ACC112 (cell line): ENCODE data around the gene SPTSSB.

Experiments used
- H2AFZ ChIP-seq: fragments of 200-600 bp; sonication (generic); one replicate; pipeline ENCODE4 v1.6.0; 2017; ENCODE audit warnings: antibody characterized with exemption, low read length; ENCODE audit not compliant: unreplicated experiment
- H3K27ac ChIP-seq: fragments of 200-600 bp; sonication (generic); 2 replicates; pipeline ENCODE4 v1.5.1; 2014; ENCODE audit warnings: low read depth, mild to moderate bottlenecking, antibody characterized with exemption, low read length, moderate library complexity
- H3K27me3 ChIP-seq: fragments of 200-600 bp; sonication (generic); 2 replicates; pipeline ENCODE4 v1.6.1; 2014; ENCODE audit warnings: mild to moderate bottlenecking, antibody characterized with exemption, low read length, moderate library complexity, mixed read lengths; ENCODE audit not compliant: insufficient read depth
- H3K36me3 ChIP-seq: fragments of 200-600 bp; sonication (generic); 2 replicates; pipeline ENCODE4 v1.6.1; 2016; ENCODE audit warnings: mild to moderate bottlenecking, antibody characterized with exemption, low read length, moderate library complexity, mixed read lengths; ENCODE audit not compliant: insufficient read depth
- H3K4me1 ChIP-seq: fragments of 200-600 bp; sonication (generic); one replicate; pipeline ENCODE4 v1.6.1; 2016; ENCODE audit warnings: low read length, mixed read lengths; ENCODE audit not compliant: insufficient read depth, unreplicated experiment, control insufficient read depth
- H3K4me3 ChIP-seq: fragments of 200-600 bp; sonication (generic); 2 replicates; pipeline ENCODE4 v1.5.1; 2014; ENCODE audit warnings: mild to moderate bottlenecking, low read depth, low read length
- H3K79me2 ChIP-seq: fragments of 200-600 bp; sonication (generic); one replicate; pipeline ENCODE4 v1.6.0; 2016; ENCODE audit warnings: low read length; ENCODE audit not compliant: control insufficient read depth, unreplicated experiment, insufficient read depth

SPTSSB gene

GRCh38 chr3:161339517-161340500 is 31.5 kb downstream of the SPTSSB start:
- Histone ChIP-seq H3K79me2 (no peaks in the 10 kb centered on the region), H3K4me1 (no peaks in the 10 kb centered on the region), H2AFZ (no peak overlapping the region), H3K4me3 (no peak overlapping the region), H3K27me3 (peaks cover 69% of the 10 kb centered on the region), H3K27ac (no peak overlapping the region), H3K36me3 (no peaks in the 10 kb centered on the region)

DNA sequence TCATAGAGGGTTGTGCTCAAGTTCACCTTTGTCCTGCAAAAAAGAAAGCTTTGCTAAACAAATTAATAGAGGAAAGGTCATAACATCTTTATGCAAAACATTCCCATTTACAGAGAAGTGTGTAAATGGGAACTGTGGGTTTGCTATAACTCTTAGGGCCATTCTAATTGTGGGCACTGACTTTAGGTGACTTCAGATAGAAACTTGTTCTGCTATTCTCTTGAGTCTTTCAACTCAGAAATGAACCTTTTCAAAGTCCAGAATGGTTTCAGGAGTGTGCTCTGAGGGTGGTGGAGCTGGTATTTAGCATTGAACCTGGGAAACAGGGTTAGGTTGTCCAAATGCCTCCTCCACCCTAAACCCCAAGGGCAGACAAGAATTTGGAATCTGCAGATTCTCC is 34.0 kb downstream of the SPTSSB start:
- Histone ChIP-seq H2AFZ (no peak overlapping the region), H3K36me3 (no peaks in the 10 kb centered on the region), H3K4me3 (no peak overlapping the region), H3K27me3 (peaks cover 57% of the 10 kb centered on the region), H3K79me2 (no peaks in the 10 kb centered on the region), H3K4me1 (no peaks in the 10 kb centered on the region), H3K27ac (no peak overlapping the region)

GRCh38 chr3:161336661-161337060 is 34.7 kb downstream of the SPTSSB start:
- no peaks in the 10 kb centered on the region for H3K4me1 ChIP-seq
- no peak overlapping the region for H3K4me3 ChIP-seq
- H3K27me3 ChIP-seq: peaks cover 50% of the 10 kb centered on the region

GRCh38 chr3:161333696-161334095 is 37.6 kb downstream of the SPTSSB start:
- no peak overlapping the region for H3K4me3 ChIP-seq
- H2AFZ ChIP-seq: no peak overlapping the region
- no peaks in the 10 kb centered on the region for H3K79me2 ChIP-seq
- no peaks in the 10 kb centered on the region for H3K36me3 ChIP-seq
- peaks cover 55% of the 10 kb centered on the region for H3K27me3 ChIP-seq
- no peak overlapping the region for H3K27ac ChIP-seq
- H3K4me1 ChIP-seq: no peaks in the 10 kb centered on the region

More at GRCh38 chr3:161336661-161337060, 34.7 kb downstream of the SPTSSB start:
- no peak overlapping the region for H2AFZ ChIP-seq
- H3K27ac ChIP-seq: no peak overlapping the region
- H3K36me3 ChIP-seq: no peaks in the 10 kb centered on the region
- H3K79me2 ChIP-seq: no peaks in the 10 kb centered on the region

GRCh38 chr3:161332792-161333191 is 38.5 kb downstream of the SPTSSB start:
- H3K4me3 ChIP-seq: no peak overlapping the region
- H2AFZ ChIP-seq: no peak overlapping the region
- H3K79me2 ChIP-seq: no peaks in the 10 kb centered on the region
- no peaks in the 10 kb centered on the region for H3K4me1 ChIP-seq
- peaks cover 52% of the 10 kb centered on the region for H3K27me3 ChIP-seq
- no peak overlapping the region for H3K27ac ChIP-seq
- no peaks in the 10 kb centered on the region for H3K36me3 ChIP-seq

- Histone ChIP-seq H3K27me3 (peaks cover 23% of the 10 kb centered on the region), H3K4me3 (no peak overlapping the region), H3K79me2 (no peaks in the 10 kb centered on the region), H3K36me3 (no peaks in the 10 kb centered on the region), H2AFZ (no peak overlapping the region), H3K27ac (no peak overlapping the region), H3K4me1 (no peaks in the 10 kb centered on the region)
Observed at GRCh38 chr3:161325059-161325458, 46.3 kb downstream of the SPTSSB start.

DNA sequence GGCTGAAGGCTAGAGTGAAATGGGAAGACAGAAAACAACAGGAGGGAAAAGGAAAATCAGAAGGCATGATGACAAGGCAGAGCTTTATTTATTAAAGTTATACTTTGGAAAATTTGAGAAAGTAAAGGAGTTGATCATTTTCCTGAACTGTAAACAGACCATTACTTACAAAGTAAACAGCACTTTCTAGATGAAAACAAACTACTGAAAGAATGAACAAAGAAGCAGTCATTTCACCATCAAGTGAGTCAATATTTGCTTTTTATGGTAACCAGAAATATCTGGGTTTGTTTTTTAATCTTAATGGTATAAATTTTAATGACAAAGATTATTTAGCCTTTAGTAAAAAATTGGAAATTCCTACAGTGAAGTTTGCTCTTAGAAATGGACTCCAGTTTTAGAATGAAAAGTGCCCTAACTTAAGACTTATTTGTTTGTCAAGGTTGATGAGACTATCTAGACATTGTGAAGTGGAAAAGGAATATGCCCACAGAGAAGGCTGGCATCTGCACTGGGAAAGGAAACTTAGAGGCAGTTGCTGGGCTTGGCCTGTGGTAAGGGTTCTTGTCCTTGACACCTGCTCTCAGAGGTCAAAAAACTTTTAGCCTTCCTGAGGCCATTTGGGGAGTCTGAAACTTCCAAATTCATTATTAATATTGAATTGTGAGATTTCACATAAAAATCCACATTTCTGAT is 47.2 kb downstream of the SPTSSB start:
- Histone ChIP-seq H3K4me3 (no peak overlapping the region), H3K79me2 (no peaks in the 10 kb centered on the region), H3K27me3 (peaks cover 13% of the 10 kb centered on the region)

DNA sequence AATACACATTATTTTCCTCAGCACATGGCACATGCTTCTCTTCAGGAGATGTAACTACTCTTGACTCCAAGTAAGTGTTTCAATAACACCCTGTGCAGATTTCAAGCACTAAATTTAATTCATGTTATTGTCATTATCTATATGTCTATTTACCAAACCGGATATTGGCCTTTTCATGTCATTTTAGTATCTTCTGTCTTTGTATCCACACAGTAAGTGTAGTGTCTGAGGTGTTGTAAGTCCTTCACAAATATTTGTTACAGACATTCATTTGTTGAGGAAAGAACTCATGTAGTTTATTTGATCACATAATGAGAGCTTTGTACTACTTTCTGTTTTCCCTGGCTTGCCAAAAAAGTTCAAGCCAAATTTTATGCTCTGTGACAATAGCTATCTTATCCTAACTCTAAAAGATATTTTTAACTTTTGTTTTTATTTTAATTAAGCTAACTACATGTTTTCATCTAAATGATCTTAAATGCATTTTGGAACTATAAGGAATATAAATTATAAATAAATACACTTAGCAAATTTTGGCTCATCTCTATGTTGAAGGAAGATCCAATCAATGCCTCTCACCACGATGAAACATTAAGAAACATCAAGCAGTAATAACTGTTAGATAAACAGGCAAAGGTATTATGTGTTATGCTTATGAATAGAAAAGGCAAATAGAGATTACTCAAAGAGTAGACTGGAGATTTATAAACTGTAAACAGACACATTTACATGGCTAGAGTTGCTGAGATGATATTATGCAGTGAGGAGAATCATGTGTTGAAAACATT is 48.3 kb downstream of the SPTSSB start:
- no peaks in the 10 kb centered on the region for H3K36me3 ChIP-seq
- H2AFZ ChIP-seq: no peak overlapping the region
- H3K79me2 ChIP-seq: no peaks in the 10 kb centered on the region
- H3K4me1 ChIP-seq: no peaks in the 10 kb centered on the region
- H3K4me3 ChIP-seq: no peak overlapping the region
- peaks cover 3% of the 10 kb centered on the region for H3K27me3 ChIP-seq
- no peak overlapping the region for H3K27ac ChIP-seq

More for the DNA sequence above, 47.2 kb downstream of the SPTSSB start:
- H3K4me1 ChIP-seq: no peaks in the 10 kb centered on the region
- H2AFZ ChIP-seq: no peak overlapping the region
- no peaks in the 10 kb centered on the region for H3K36me3 ChIP-seq
- no peak overlapping the region for H3K27ac ChIP-seq

GRCh38 chr3:161320837-161321236 is 50.5 kb downstream of the SPTSSB start:
- peaks cover 9% of the 10 kb centered on the region; the same call in 1 of the 2 replicates for H3K27me3 ChIP-seq
- H3K27ac ChIP-seq: no peak overlapping the region
- no peaks in the 10 kb centered on the region for H3K36me3 ChIP-seq
- H3K4me3 ChIP-seq: no peak overlapping the region
- no peaks in the 10 kb centered on the region for H3K4me1 ChIP-seq
- H3K79me2 ChIP-seq: no peaks in the 10 kb centered on the region
- no peak overlapping the region for H2AFZ ChIP-seq

GRCh38 chr3:161319867-161320266 is 51.5 kb downstream of the SPTSSB start:
- Histone ChIP-seq H2AFZ (no peak overlapping the region), H3K27me3 (peaks cover 9% of the 10 kb centered on the region; the same call in 1 of the 2 replicates), H3K4me1 (no peaks in the 10 kb centered on the region), H3K36me3 (no peaks in the 10 kb centered on the region), H3K79me2 (no peaks in the 10 kb centered on the region), H3K27ac (no peak overlapping the region), H3K4me3 (no peak overlapping the region)
